Measurements from ENCODE around the gene LITAFD. TPM values are rescaled to one million over a fixed set of nuclear protein-coding genes. Genes with fewer than 3 reads are reported as not detected.

The LITAFD gene
- total RNA-seq, result not detected

GRCh38 chr16:8882041-8882617, at the start of gene LITAFD:
TSS of gene LITAFD (plus strand) at chr16:8882351. CDS start at chr16:8884356, 2,005 bp downstream.

GRCh38 chr16:8868416-8869211, 13.5 kb upstream of the LITAFD start, which contains the start of gene CARHSP1:
TSS of gene CARHSP1 (minus strand) at chr16:8869006. CDS start at chr16:8859328, 9,678 bp downstream.

Other genes with a start within 250 kb of the LITAFD start
- gene ABAT, start 207.7 kb upstream of the LITAFD start, total RNA-seq, result 1 to 10 TPM; 3.3 to 6.5 TPM
- gene TMEM186, start 84.7 kb upstream of the LITAFD start, total RNA-seq, result 1 to 10 TPM; 5.2 to 6.3 TPM
- gene PMM2, start 84.5 kb upstream of the LITAFD start, total RNA-seq, result 10 to 100 TPM; 24.1 to 34.0 TPM
- gene CARHSP1, start 13.3 kb upstream of the LITAFD start, total RNA-seq, result 100 to 1,000 TPM in 1 of 2 donors, 10 to 100 TPM in 1; 42.3 to 211 TPM
- gene USP7, start 81.6 kb downstream of the LITAFD start, total RNA-seq, result 10 to 100 TPM; 34.4 to 52.9 TPM
- gene HAPSTR1, start 209.3 kb downstream of the LITAFD start, total RNA-seq, result 10 to 100 TPM; 32.7 to 46.0 TPM